NCI-H2227 treated with DMSO at 0.1 percent for 48 hours (cell line): ENCODE data around the gene LDLRAD1.
"Not testable (repeated sequence)": the region's sequence is repeated elsewhere in the genome, so short reads cannot be mapped to it uniquely, and the experiment has no call there.

Source experiments
- DNase-seq: peaks from one replicate; lab custom pipeline; 2025; lab: John Stamatoyannopoulos, UW

The LDLRAD1 gene

DNA sequence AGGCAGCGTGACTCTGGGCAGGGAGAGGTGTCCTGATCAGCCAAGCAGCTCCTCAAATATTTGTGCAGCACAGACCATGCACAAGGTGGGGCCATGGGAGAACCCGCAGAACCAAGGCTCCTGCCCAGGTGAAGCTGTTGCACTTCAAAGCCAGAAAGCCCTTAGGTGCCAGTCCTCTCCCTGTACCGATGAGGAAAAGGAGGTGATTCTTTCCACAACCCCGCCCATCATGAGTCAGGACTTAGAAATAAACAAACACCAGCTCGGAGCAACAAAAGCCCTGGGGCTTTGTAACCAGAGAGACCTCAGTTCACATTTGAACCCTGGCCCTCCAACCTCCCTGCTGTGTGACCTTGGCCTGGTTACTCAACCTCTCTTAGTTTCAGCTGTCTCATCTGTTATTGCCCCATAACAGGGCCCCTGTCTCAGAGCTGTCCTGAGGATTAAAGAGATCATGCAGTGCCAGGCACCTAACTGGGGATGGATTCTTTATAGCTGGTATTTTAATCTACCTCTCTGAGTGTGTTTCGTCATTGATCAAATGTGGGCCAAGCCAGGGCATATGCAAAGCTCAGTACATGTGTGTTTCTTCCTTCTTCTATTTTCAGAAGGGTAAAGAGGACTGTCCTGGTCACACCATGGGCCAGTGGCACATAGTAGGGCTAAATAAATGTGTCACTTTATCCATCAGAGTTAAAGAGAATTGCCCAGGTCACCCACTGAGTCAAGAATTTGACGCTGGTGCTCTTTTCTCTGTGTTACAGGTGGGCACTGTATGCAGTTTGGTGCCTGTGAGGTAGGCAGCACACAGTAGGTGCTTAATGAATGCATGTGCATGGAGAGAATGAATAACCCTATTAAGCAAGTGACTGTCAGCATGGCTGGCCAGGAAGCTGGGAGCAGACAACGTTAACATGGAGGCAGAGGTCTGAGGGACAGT lies 1.4 kb downstream of the LDLRAD1 start:
- no peak for DNase-seq

- DNase-seq = no peak
These were observed 3.9 kb downstream of the LDLRAD1 start for GRCh38 chr1:54014009-54014629.

DNA sequence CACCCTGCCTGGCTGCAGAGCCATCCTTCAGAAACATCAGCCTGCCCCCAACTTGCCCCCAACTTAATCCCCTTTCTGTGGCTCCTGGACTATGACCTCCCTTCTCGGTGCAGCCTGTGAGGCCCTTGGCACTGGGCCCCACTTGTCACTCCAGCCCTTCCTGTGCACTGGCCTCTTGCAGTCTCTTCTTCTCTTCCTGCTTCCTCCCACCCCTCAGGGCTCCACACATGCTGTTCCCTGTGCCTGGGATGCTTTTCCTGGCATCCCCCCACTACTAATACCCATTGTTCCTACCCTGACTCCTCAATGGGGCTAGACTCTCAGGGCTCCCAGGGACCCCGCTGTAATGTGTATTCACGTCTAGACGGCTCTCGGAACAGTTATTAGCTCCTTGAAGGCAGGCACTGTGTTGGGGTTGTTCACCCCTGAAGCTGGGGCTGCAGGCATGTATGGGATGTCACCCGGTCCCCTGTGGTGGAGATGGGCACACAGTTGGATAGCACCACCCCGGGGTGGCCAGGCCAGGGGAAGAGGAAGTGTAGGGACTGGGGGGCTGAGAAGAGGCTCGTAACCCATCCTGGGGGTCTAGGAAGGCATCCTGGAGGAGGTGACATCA lies 4.5 kb downstream of the LDLRAD1 start:
- no peak for DNase-seq

- no peak for DNase-seq
These were observed 5.1 kb downstream of the LDLRAD1 start for GRCh38 chr1:54012863-54013262.

- DNase-seq = no peak
These were observed 6.0 kb downstream of the LDLRAD1 start for GRCh38 chr1:54012008-54012325.

DNA sequence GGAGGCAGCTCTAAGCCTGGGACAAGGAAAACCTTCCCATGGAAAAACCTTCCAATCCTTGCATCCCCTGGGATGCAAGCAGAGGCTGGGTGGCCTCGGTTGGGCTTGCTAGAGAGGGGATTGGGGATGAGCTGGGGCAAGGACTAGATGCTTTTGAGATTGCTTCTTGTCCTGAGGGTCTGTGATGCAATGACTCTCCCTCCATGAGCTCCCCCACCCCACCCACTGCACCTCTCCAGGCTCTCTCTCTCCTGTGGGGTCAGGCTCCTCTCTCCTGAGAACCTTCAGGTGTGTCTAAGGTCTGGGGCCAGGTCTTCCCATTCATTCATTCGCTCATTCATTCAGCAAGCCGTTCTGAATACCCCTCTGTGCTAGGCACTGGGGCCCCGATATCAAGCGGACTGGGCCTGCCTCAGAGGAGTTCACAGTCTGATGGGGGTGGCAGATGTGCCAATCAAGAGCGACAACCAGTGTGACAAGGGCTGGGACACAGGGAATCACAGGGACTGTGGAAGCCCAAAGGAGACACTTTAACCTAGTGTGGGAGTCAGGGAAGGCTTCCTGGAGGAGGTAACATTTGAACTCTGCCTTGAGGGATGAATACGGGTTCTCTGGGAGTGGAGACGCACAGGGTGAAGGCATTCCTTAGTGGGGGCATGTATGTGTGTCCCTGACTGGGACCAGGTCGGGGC lies 6.5 kb downstream of the LDLRAD1 start:
- no peak for DNase-seq

- DNase-seq = no peak
These were observed 7.4 kb downstream of the LDLRAD1 start for GRCh38 chr1:54010415-54011117.

GRCh38 chr1:54009406-54009805 lies 8.6 kb downstream of the LDLRAD1 start:
- DNase-seq = no peak

GRCh38 chr1:54008876-54009275 lies 9.1 kb downstream of the LDLRAD1 start:
- DNase-seq = no peak

- no peak for DNase-seq
These were observed 10.4 kb downstream of the LDLRAD1 start for GRCh38 chr1:54007613-54008012.

DNA sequence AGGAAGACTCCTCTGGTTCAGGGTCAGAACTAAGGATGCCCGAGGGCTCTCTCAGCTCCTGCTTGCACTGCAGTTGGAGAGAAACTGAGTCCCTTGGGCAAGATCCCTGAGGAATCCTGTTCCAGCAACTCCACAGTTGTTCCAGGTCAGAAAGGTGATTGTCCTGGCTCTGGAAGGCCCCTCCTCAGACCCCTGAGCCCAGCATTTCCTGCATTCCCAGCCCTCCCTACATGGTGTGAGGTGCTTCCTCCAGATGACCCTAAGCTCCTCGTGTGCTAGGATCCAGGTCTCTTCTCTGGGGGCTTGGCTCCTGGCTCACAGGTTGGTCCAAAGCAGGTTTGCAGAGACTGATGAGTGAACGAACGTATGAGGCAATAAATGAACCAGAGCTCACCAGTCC lies 11.5 kb downstream of the LDLRAD1 start:
- DNase-seq = no peak

- no peak for DNase-seq
These were observed 13.4 kb downstream of the LDLRAD1 start for GRCh38 chr1:54004481-54005049.

DNA sequence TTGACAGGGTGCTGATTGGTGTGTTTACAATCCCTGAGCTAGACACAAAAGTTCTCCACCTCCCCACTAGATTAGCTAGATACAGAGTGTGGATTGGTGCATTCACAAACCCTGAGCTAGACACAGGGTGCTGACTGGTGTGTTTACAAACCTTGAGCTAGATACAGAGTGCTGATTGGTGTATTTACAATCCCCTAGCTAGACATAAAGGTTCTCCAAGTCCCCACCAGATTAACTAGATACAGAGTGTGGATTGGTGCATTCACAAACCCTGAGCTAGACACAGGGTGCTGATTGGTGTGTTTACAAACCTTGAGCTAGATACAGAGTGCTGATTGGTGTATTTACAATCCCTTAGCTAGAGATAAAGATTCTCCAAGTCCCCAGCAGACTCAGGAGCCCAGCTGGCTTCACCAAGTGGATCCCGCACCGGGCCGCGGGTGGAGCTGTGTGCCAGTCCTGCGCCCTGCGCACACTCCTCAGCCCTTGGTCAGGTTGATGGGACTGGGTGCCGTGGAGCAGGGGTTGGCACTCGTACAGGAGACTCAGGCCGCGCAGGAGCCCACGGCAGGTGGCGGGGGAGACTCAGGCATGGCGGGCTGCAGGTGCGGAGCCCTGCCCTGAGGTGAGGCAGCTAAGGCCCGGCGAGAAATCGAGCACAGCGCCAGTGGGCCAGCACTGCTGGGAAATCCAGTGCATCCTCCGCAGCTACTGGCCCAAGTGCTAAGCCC lies 14.1 kb downstream of the LDLRAD1 start:
- not testable (repeated sequence) for DNase-seq

GRCh38 chr1:54003249-54003646 lies 14.7 kb downstream of the LDLRAD1 start:
- no peak for DNase-seq

DNA sequence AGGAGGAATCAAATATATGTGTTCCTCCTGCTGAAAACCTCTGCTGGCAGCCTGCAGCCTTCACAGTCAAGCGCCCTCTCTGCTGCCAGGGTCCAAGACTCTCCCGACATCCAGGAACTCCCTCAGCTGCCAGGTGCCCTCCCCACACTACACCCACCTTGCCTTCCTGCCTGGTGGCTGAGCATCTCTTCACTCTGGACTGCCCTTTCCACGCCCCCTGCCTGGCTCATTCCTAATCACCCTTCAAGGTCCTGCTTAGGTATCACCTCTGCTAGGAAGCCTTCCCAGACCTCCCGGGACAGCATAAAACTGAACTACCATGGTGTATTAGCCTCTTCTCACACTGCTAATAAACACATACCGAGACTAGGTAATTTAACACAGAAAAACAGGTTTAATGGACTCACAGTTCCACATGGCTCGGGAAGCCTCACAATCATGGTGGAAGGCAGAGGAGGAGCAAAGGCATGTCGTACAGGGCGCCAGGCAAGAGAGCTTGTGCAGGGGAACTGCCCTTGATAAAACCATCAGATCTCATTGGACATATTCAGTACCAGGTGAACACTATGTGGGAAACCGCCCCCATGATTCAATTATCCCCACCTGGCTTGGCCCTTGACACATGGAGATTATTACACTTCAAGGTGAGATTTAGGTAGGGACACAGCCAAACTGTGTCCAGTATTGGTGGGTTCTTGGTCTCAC lies 15.3 kb downstream of the LDLRAD1 start:
- DNase-seq = no peak

- DNase-seq = no peak
These were observed 16.4 kb downstream of the LDLRAD1 start for GRCh38 chr1:54001591-54001990.

GRCh38 chr1:53999920-54000319 lies 18.1 kb downstream of the LDLRAD1 start:
- no peak for DNase-seq

GRCh38 chr1:53998223-53998622 lies 19.8 kb downstream of the LDLRAD1 start:
- DNase-seq = no peak

GRCh38 chr1:53995683-53996082 lies 22.3 kb downstream of the LDLRAD1 start:
- no peak for DNase-seq

DNA sequence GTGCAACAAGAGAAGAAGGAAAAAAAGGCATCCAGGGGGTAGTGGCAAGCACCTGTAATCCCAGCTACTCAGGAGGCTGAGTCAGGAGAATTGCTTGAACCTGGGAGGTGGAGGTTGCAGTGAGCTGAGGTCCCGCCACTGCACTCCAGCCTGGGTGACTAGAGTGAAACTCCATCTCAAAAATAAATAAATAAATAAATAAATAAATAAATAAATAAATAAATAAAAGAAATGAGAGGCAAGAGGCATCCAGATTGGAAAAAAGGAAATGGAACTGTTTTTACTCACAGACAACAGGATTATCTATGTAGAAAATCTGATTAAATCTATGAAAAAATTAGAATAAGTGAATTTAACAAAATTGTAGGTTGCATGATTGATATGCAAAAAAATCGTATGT lies 23.5 kb downstream of the LDLRAD1 start:
- DNase-seq = not testable (repeated sequence)
